ENCODE results near the gene COLEC12.

The COLEC12 gene

DNA sequence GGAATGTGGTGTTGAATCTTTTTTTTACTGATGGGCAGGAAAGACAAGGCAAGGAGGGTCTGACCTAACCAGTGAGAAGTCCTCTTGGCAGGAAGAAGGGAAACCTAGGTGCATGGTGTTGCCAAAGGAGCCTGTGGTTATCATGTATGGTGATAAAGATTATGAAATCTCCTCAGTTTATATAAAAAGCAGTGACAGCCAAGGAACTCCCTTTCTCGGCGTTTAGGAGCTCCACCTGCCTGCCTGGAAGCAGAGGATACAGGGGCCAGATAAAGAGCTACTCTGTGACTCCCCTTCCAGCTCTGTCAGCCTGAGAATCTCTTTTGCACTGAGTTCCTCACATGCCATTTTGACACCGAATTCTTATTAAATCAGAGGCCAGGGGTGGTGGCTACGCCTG is 26.1 kb downstream of the COLEC12 start:
- no peak overlapping the region for H3K4me3 Mint-ChIP-seq
- H3K27ac Mint-ChIP-seq: no peak overlapping the region
- no peaks in the 10 kb centered on the region for H3K36me3 Mint-ChIP-seq
- CTCF ChIA-PET: no interaction called here
- no peaks in the 10 kb centered on the region for H3K4me1 Mint-ChIP-seq
- DNase-seq: no peak
- H3K9me3 Mint-ChIP-seq: no peaks in the 10 kb centered on the region
- peaks cover 9% of the 10 kb centered on the region for H3K27me3 Mint-ChIP-seq

DNA sequence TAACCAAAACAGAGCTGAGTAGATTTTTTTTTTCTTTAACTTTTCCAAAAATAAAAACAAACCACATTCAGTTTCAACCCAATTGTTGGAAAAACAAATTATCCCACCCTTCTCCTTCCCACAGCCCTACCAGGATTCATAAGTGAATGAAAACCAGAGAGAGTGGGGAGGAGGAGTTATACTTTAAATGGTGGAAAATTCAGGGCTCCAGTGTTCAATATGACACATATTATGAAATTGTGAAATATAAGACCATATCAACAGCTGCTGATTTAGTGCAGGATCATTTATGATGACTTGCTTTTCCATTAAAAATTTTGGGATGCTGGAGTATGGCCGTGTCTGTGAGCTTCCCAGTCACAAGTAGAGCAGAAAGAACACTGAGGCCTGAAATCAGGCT is 26.7 kb downstream of the COLEC12 start:
- H3K27me3 Mint-ChIP-seq: peaks cover 8% of the 10 kb centered on the region
- DNase-seq: no peak
- H3K4me1 Mint-ChIP-seq: no peaks in the 10 kb centered on the region
- CTCF ChIA-PET: no interaction called here
- no peak overlapping the region for H3K4me3 Mint-ChIP-seq
- no peak overlapping the region for H3K27ac Mint-ChIP-seq
- H3K9me3 Mint-ChIP-seq: no peaks in the 10 kb centered on the region
- no peaks in the 10 kb centered on the region for H3K36me3 Mint-ChIP-seq

DNA sequence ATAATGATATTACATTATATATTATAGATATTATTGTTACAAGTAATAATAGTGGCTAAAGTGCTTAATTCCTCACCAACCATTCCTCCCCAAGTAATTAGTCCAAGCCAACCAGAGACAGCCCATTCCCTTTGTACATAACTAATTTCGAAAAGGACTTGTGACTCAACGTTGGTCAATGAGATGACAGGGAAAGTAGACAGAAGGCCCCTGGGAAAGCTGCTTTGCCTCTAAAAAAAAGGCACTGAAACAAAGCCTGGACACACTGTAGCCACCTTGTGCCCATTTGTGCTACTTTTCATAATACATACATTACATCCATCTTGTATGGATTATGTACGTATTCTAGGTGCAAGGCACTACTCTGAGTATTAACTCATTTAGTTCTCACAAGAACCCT is 28.8 kb downstream of the COLEC12 start:
- Mint-ChIP-seq H3K27me3 (peaks cover 8% of the 10 kb centered on the region), H3K4me1 (no peaks in the 10 kb centered on the region), H3K27ac (no peak overlapping the region), H3K36me3 (no peaks in the 10 kb centered on the region), H3K9me3 (no peaks in the 10 kb centered on the region), H3K4me3 (no peak overlapping the region)
- DNase-seq: no peak
- CTCF ChIA-PET: no interaction called here

DNA sequence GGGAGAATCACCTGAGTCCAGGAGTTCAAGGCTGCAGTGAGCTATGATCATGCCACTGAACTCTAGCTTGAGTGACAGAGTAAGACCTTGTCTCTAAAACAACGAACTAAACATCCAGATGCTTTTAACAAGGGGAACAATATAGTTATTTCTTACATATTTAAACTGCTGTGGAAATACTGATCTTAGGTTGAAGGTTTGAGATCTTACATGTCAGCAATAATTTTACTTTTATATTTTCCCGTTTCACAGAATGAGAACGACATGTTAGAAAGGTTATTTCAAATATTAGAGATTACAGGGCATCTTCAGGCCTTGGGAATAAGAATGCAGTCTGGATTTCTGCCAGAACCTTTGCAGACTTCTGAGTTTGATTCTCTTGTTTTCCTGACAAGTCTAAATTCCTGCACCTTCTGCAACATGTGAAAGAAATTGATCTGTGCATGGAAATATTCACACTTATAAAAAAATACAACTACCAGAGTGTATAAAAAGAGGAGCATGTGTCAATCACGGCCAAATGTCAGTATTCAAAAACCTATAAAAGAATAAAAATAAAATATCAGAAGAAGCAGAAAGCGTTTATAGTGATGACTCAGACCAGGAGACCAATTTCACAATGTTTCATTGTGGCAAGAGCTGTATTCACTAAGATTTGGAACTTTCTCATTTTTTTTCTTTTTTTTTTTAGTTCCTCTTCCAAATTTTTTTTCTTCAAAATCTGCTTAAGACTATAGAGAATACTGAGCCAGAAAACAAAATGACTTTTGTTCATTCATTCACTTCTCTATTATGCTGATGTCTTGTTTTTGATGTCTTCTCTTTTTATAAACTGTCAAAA is 29.6 kb downstream of the COLEC12 start:
- CTCF ChIA-PET: no interaction called here

DNA sequence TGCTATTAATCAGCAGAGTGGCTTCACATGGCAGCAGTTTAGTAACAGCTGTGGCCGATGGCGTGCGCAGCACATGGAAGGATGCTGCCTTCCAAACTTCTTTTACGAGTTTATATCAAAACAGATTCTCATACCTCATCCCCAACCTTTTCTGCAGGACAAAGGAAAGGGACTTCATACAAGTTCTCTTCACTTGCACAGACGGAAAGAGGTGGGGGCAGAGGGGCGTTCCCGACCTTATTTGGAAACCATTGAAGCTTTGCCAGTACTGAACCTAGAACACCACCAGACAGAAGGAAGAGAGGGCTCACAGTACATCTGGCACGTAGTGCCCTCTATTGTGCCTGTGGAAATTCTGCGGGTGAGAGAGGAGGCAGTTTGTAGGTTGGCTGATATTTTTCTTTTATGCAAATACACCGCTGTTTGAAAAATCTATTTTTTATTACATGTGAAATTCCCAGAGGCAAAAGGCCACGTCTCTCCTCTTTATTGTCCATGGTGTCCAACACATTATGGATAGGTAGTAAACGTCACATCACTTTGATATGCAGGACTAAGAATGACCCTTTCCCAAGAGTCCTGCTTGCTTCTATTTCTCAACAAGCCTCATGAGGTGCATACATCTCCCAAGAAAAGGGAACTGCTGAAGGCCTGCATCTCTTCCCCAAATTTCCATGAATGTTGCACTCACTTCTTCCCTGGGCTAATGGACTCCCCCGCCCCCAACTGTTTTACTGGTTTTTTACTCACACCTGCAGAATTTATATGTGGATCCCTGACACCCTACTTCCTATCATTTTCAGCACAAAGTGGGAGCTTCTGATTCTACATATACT is 31.3 kb downstream of the COLEC12 start:
- no peak overlapping the region for H3K27ac Mint-ChIP-seq
- no peaks in the 10 kb centered on the region for H3K9me3 Mint-ChIP-seq
- no peak overlapping the region for H3K4me3 Mint-ChIP-seq
- peaks cover 12% of the 10 kb centered on the region for H3K27me3 Mint-ChIP-seq
- H3K4me1 Mint-ChIP-seq: no peaks in the 10 kb centered on the region
- CTCF ChIA-PET: no interaction called here
- DNase-seq: no peak
- H3K36me3 Mint-ChIP-seq: no peaks in the 10 kb centered on the region

More for the DNA sequence above, 29.6 kb downstream of the COLEC12 start:
- Mint-ChIP-seq H3K27me3 (peaks cover 8% of the 10 kb centered on the region), H3K9me3 (no peaks in the 10 kb centered on the region), H3K27ac (no peak overlapping the region), H3K4me1 (no peaks in the 10 kb centered on the region), H3K4me3 (no peak overlapping the region), H3K36me3 (no peaks in the 10 kb centered on the region)
- DNase-seq: no peak

DNA sequence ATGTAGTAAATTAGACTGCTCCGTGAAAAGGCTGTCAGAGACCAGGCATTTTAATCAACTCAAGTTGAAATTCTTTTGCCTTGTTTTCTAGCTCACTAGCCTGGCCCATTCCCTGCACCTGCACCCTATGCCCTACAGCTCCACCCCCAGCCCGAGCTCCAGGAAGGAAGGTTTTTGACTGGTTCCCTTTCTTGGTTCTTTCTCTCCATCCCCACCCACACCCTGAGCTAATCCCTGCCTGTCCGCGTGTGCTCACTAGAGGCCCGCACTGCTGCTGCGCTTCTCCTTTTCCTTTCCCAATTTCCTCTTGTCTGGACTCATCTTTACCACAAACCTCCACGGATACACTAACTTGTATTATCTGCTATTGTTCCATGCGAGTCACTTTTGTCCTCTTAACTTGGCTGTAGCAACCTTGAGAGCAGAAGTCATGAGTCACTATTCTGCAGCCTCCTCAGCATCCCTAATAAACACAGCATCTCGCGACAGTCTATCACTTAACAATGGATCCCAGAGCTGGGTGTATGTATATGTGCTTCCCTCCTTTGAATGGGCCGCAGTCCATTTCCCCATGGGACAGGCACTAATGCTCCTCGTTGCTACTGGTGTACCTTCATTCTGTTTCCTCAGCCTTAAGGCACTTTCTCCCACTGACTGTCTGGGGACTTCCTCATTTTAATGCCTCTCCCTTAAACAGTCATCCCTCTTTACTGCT is 36.5 kb downstream of the COLEC12 start:
- H3K36me3 Mint-ChIP-seq: no peaks in the 10 kb centered on the region
- no peak for DNase-seq
- peaks cover 20% of the 10 kb centered on the region for H3K27me3 Mint-ChIP-seq
- no peaks in the 10 kb centered on the region for H3K4me1 Mint-ChIP-seq
- no peaks in the 10 kb centered on the region for H3K9me3 Mint-ChIP-seq
- H3K27ac Mint-ChIP-seq: no peak overlapping the region
- CTCF ChIA-PET: no interaction called here
- no peak overlapping the region for H3K4me3 Mint-ChIP-seq

DNA sequence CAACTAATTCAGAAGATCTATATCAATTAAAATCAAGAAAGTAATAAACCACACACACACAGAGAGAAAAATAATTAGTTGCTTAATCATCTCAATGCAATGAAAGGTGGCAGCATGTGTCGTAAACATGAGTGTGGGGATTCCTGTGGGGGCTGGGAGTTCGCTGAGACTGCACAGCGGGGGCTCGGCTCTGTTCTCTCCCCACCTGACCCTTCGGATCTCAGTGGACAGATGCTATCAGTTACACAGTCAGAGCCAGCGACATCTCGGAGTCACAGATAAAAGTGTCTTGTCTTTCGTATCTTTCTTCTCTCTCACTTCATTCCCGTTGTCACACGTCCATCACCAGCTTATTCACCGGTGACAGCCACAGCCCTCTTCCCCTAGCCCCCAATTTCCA is 37.1 kb downstream of the COLEC12 start:
- CTCF ChIA-PET: no interaction called here
- Mint-ChIP-seq H3K27me3 (peaks cover 20% of the 10 kb centered on the region), H3K9me3 (no peaks in the 10 kb centered on the region), H3K4me1 (no peaks in the 10 kb centered on the region), H3K27ac (no peak overlapping the region), H3K36me3 (no peaks in the 10 kb centered on the region), H3K4me3 (no peak overlapping the region)
- no peak for DNase-seq

DNA sequence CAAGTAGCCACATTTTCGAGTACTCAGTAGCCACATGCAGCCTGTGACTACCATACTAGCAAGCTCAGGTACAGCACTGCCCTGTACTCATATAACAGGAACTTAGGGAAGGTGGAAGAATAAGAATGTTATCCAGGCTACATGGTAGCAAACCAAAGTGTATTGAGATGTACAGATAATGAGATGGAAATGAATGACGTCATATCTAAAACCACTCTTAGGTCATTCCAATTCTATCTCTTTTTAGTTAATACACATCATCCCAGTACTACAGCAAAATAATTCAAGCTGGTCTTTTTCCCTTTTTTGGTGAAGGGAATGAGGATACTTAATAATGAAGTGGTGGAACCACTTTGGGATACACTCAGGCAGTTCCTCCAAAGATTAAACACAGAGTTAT is 38.7 kb downstream of the COLEC12 start:
- H3K27ac Mint-ChIP-seq: no peak overlapping the region
- DNase-seq: no peak
- no peaks in the 10 kb centered on the region for H3K4me1 Mint-ChIP-seq
- H3K36me3 Mint-ChIP-seq: no peaks in the 10 kb centered on the region
- no peak overlapping the region for H3K4me3 Mint-ChIP-seq
- H3K9me3 Mint-ChIP-seq: no peaks in the 10 kb centered on the region
- CTCF ChIA-PET: no interaction called here
- H3K27me3 Mint-ChIP-seq: peaks cover 20% of the 10 kb centered on the region

DNA sequence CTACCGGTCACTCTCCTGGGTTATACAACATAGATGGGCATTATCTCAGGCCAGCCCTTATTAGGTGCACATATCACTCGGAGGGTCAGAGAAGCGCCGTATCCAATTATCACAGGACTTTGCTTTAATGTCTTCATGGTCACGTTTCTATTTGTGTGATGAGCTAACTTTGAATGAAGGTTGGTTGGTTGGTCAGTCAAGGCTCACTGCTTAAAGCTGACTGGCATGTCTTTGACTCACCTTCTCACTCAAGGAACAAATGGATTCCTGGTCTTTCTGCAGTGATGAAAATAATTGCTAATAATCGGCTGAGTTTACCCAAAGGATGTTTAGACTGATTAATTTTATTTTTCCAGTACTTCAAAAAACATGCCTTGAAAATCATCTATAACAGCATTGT is 39.7 kb downstream of the COLEC12 start:
- no peaks in the 10 kb centered on the region for H3K9me3 Mint-ChIP-seq
- H3K4me3 Mint-ChIP-seq: no peak overlapping the region
- no peaks in the 10 kb centered on the region for H3K4me1 Mint-ChIP-seq
- H3K27ac Mint-ChIP-seq: no peak overlapping the region
- no peak for DNase-seq
- peaks cover 20% of the 10 kb centered on the region for H3K27me3 Mint-ChIP-seq
- no peaks in the 10 kb centered on the region for H3K36me3 Mint-ChIP-seq
- CTCF ChIA-PET: no interaction called here

DNA sequence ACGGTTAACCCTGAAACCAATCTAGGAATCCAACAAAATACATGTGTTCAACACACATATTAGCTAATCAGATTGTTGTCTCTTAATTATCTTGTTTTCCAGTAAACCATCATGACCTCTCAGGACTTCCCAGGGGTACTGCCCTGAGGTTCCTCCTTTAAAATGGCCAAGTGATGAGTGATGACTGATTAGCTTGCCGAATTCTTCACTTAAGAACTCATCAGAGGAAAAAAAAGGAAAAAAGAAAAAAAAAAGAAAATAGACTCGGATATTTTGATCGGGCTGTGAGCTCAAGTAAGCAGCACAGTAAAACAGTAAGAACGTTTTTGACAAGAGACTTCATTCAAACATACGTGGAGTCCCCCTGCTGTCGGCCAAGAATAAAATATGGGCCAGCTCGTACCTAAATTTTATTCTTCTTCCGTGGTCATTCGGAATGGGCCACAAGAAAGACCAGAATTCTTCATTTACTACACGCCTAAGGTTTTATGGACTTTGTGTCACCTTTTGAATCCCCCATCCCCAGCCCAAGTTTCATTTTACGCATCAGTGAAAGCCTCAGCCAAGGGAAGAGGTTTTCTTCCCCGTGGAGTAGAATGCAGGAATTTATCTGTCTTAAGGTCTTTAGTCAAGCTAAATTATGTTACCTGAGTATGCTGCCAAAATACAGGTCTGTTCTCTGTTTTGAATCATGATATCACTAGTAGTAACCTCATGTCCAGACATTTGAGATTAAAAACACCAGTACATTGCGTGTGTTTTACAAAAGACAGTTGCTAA is 40.5 kb downstream of the COLEC12 start:
- DNase-seq: no peak
- Mint-ChIP-seq H3K27me3 (peaks cover 20% of the 10 kb centered on the region), H3K27ac (no peak overlapping the region), H3K4me1 (no peaks in the 10 kb centered on the region), H3K36me3 (no peaks in the 10 kb centered on the region), H3K9me3 (no peaks in the 10 kb centered on the region), H3K4me3 (no peak overlapping the region)
- CTCF ChIA-PET: no interaction called here

DNA sequence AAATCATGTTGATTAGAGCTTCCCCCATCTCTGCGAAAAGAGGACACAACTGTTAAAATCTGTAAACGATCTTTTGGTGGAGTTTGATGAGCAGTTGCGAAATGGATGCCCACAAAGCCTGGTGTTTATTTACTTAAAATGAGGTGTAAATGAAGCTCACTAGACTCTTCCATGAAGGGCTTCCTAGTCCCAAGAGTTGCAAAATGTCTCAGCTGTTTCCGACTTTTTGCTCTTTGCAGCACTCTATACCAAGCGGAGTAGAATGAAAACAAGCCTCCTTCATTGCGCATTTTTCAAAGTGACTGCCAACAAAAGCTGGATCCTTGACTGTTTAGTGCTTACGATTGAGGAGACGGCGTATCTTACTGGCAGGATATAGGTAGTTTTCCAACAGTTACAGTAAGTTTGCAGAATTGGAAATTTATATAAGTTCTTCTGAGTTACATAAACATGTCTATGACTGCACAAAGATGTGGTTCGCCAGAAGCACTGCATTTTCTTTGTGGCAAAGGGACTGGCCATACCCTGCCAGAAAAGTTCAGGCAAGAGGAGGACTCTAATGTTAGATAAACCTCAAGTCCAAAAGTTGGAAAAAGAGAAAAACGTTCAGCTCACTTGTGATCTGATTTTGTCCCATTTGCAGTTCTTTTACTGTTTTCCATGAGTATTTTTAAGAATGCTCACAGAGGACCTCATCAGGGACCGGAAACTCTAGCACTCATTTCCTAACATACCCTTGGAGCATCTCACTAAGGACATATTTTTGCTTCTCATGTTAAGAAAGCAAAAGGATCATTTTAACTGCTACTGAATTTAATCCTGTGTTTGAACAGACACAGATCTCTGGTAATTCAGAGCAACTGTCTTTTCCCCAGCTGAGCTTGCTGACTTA is 42.7 kb downstream of the COLEC12 start:
- CTCF ChIA-PET: no interaction called here
- H3K4me1 Mint-ChIP-seq: no peaks in the 10 kb centered on the region

DNA sequence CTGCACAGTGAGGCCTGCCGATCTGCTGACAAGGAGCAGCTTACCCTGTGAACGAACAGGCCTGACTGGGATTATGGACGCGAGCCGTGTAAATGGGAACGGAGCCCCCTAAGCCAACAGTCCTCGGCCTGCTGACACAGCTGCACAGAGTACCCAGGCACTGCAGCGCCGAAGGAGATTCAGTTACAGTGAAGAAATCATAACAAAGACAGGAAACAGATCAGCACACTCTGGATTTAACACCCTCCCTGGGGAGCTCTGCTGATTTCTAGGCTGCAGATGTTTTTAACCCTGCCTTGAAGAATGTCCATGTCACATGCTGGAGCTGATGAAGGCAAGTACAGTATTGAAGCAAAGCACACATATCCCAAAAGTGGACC is 43.4 kb downstream of the COLEC12 start:
- Mint-ChIP-seq H3K27me3 (no peaks in the 10 kb centered on the region), H3K36me3 (no peaks in the 10 kb centered on the region), H3K4me1 (no peaks in the 10 kb centered on the region), H3K9me3 (no peaks in the 10 kb centered on the region), H3K4me3 (no peak overlapping the region), H3K27ac (no peak overlapping the region)
- no peak for DNase-seq
- CTCF ChIA-PET: no interaction called here

More for the DNA sequence above, 42.7 kb downstream of the COLEC12 start:
- no peak overlapping the region for H3K27ac Mint-ChIP-seq
- no peak overlapping the region for H3K4me3 Mint-ChIP-seq
- H3K27me3 Mint-ChIP-seq: no peaks in the 10 kb centered on the region
- no peak for DNase-seq
- no peaks in the 10 kb centered on the region for H3K9me3 Mint-ChIP-seq
- H3K36me3 Mint-ChIP-seq: no peaks in the 10 kb centered on the region

DNA sequence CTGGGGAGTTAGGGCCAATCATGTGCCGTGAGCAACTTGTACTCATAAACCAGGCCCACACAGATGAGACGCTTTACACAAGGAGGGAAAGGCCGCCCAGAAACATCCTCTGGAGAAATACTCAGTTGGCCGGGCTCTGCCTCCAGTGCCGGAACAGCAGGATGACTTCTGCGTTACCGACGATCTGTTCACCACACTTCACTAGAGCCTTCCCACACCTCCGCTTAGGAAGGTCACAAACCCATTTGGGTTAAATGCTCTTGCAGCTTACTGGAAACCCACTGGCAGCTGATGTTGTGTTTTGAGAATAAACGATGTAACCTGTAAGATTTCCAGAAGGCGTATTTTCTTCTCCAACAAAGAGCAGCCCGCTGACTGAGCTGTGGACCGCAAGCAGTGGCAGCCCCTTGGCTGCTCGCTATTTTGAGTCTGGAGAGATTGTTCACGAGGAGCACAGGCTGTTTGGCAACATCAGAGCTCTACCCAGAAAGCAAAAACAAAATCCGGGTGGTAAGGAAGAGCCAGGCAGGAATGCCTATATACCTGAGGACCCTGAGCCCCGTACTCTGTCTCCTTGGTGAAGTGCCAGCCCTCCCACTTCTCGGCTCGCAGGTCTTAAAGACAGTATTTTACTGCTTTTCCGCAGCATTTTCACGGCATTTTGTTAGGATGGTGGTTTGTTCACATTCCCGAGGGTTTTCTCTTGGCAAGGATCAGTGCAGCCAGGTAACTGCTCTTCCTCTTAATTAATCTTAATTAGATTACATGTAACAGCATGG is 44.0 kb downstream of the COLEC12 start:
- no peak for DNase-seq
- H3K4me1 Mint-ChIP-seq: no peaks in the 10 kb centered on the region
- H3K36me3 Mint-ChIP-seq: no peaks in the 10 kb centered on the region
- H3K27ac Mint-ChIP-seq: no peak overlapping the region
- CTCF ChIA-PET: no interaction called here
- H3K27me3 Mint-ChIP-seq: no peaks in the 10 kb centered on the region
- no peak overlapping the region for H3K4me3 Mint-ChIP-seq
- no peaks in the 10 kb centered on the region for H3K9me3 Mint-ChIP-seq
